GM10847 (cell line): ENCODE results near the gene SPATA31C1.

Source experiments
- POLR2A ChIP-seq: IDR thresholded peaks from 2 replicates; pipeline ENCODE4 v1.6.1; 2011; ENCODE audit not compliant: insufficient read length; ENCODE audit errors: extremely low read depth

SPATA31C1 gene

GRCh38 chr9:87896891-87897290 lies 20.9 kb upstream of the SPATA31C1 start:
- no peak for TF ChIP-seq POLR2A

DNA sequence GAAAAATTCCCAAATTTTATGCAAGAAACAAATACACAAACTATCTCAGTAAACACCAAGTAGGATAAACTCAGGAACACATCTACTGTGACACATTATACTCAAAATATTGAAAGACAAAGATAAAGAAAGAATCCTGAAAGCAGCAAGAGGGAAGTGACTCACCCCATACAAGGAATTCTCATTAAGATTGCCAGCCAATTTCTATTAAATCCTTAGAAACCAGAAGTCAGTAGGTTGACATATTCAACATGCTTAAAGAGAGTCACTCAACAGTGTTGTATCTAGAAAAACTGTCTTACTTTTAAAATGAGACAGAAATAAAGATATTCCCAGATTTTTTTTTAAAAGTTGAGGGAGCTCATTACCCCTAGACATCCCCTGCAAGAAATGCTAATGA lies 19.6 kb upstream of the SPATA31C1 start:
- no peak for TF ChIP-seq POLR2A

GRCh38 chr9:87909310-87910041 lies 8.3 kb upstream of the SPATA31C1 start:
- no peak for TF ChIP-seq POLR2A

DNA sequence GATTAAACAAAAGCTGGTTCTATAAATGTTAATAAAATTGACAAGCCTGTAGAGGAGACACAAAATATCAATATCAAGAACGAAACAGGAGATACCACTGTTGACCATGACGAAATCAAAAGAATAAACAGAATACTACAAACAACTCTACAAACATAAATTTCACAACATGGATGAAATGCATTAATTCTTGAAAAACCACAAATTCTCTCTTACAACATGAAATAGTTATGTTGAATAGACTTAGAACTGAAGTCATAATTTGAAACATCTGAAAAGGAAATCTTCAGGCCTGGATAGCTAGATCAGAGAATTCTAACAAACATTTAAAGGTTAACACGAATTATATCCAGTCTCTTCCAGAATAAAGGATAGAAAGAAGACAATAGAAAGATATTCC lies 6.9 kb upstream of the SPATA31C1 start:
- no peak for TF ChIP-seq POLR2A

GRCh38 chr9:87944096-87944495 lies 26.3 kb downstream of the SPATA31C1 start:
- no peak for TF ChIP-seq POLR2A

GRCh38 chr9:87944682-87945081 lies 26.9 kb downstream of the SPATA31C1 start:
- TF ChIP-seq POLR2A: no peak

GRCh38 chr9:87950296-87950695 lies 32.5 kb downstream of the SPATA31C1 start:
- TF ChIP-seq POLR2A: no peak

DNA sequence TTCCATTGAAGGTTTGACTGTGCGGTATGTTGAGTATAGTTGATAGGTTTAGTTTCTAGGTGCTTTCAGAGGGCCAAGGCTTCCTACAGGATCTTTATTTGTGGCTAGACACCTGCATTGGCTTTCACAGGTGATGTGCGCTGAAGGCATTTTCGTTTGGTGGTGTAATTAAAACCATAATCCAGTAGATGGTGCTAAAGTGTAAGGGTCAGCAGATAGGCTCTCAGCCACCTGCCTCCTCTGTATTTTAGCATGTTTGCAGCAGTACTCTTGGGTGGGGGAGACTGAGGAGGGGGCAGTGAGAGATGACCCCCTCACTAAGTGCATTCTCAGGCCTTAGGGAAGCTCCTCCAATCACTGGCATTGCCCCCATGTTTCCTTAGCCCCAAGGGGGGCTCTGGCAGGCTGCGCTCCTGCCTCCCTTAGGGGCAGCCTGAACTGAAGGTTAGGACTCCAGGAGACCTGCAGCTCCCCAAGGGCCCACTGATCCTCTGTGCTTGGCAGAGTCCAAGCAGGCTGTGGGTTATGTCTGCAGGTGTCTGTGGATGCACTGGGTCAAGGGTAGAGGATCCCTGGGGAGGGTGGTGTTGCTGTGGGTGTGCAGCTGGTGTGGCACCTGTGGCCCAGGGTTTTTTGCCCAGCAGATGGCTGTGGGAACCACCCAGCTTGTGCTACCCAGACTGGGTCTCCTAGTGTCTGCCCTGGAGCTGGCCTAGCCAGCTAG lies 33.2 kb downstream of the SPATA31C1 start:
- TF ChIP-seq POLR2A: no peak

- TF ChIP-seq POLR2A: no peak
These were observed 36.5 kb downstream of the SPATA31C1 start for GRCh38 chr9:87954230-87954629.

GRCh38 chr9:87957839-87958238 lies 40.1 kb downstream of the SPATA31C1 start:
- no peak for TF ChIP-seq POLR2A

DNA sequence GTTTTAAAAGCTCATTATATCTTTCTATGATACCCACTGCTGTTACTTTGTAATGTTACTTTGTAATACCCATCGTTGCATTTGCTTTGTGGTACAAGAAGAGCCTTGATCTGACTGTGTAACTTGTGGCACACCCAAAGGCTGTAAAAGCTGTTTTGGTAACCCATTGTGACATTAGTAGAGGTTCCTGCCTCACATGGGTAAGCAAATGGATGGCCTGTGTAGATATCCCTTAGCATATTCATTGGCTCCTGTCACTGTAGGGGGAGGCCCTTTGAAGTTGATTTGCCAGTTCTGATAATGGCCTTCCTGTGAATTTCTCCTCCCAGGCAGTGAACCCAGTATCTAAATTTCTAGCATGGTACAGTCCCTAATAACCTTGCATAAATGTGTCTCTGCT lies 40.8 kb downstream of the SPATA31C1 start:
- TF ChIP-seq POLR2A: no peak

GRCh38 chr9:87959916-87960581 lies 42.3 kb downstream of the SPATA31C1 start:
- no peak for TF ChIP-seq POLR2A

- no peak for TF ChIP-seq POLR2A
These were observed 46.0 kb downstream of the SPATA31C1 start for GRCh38 chr9:87963770-87964169.

- TF ChIP-seq POLR2A: no peak
These were observed 47.1 kb downstream of the SPATA31C1 start for GRCh38 chr9:87964826-87965225.

DNA sequence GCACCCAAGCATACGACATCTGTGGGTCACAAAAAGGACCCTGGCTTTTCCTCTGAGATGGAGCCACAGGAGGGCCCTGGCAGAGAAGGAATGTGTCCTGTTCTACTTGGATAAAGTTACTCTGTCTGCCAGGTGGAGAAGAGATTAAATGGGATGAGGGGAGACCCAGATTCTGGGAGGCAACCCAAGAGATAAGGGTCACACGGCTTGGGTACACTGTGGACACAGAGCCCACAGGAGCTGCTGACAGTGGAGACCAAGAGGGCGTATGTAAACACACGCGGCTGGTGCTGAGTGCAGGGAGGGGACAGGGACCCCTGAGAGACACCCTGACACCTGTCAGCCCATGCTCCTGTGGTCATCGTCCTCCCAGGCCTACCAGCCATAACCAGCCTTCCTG lies 50.4 kb downstream of the SPATA31C1 start:
- TF ChIP-seq POLR2A: no peak

DNA sequence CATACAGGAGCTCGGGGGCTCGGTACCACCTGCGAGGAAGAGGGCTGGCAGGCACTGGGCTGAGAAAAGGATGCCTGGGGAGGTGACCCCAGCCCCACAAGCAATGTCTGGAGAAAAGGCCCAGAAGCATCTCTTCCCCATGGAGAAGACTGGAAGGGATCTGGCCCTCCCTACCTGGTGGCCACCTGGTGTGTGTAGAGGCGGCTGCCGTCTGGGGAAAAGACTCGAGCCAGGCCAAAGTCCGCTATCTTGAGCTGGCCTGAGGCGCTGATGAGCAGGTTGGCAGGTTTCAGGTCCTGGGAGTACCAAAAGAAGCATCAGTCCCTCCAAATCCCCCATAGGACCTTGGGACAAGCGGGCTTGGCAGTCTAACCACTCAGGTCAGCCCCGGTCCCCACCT lies 52.8 kb downstream of the SPATA31C1 start:
- TF ChIP-seq POLR2A: no peak
